Measurements from ENCODE around the gene FOSL1.
A peak's percentile ranks its signal among the peaks of the same experiment; 100 is the strongest.
"Not testable (repeated sequence)": the region's sequence is repeated elsewhere in the genome, so short reads cannot be mapped to it uniquely, and the experiment has no call there.

FOSL1 gene

GRCh38 chr11:65857853-65858680 is 42.1 kb downstream of the FOSL1 start, which contains the start of gene CFL1:
Gene CFL1 (minus strand): TSS chr11:65858180. CDS start chr11:65858099, 81 bp downstream.
- H3K4me3 ChIP-seq (ENCODE audit: low read depth, low read length): peak within 1 kb of the TSS; percentile 97
- DNase-seq (ENCODE audit: low read depth): peak; percentile 93

- DNase-seq (ENCODE audit: low read depth): no peak
- peak overlapping the region; percentile 97 for H3K4me3 ChIP-seq (ENCODE audit: low read depth, low read length)
Measured at GRCh38 chr11:65857500-65857852, 42.7 kb downstream of the FOSL1 start.

GRCh38 chr11:65856689-65857499 is 43.3 kb downstream of the FOSL1 start:
- DNase-seq (ENCODE audit: low read depth): no peak

GRCh38 chr11:65855927-65856363 is 44.2 kb downstream of the FOSL1 start:
- DNase-seq (ENCODE audit: low read depth): no peak
- H3K4me3 ChIP-seq (ENCODE audit: low read depth, low read length): peak overlapping the region; percentile 97

More at GRCh38 chr11:65856689-65857499, 43.3 kb downstream of the FOSL1 start:
- H3K4me3 ChIP-seq (ENCODE audit: low read depth, low read length): peak overlapping the region; percentile 97

GRCh38 chr11:65854852-65855837 is 45.0 kb downstream of the FOSL1 start:
- no peak for DNase-seq (ENCODE audit: low read depth)
- no peak overlapping the region for H3K4me3 ChIP-seq (ENCODE audit: low read depth, low read length)

GRCh38 chr11:65854161-65854592 is 46.0 kb downstream of the FOSL1 start:
- DNase-seq (ENCODE audit: low read depth): no peak
- H3K4me3 ChIP-seq (ENCODE audit: low read depth, low read length): no peak overlapping the region

- no peak overlapping the region for H3K4me3 ChIP-seq (ENCODE audit: low read depth, low read length)
- no peak for DNase-seq (ENCODE audit: low read depth)
Measured at GRCh38 chr11:65853246-65853979, 46.8 kb downstream of the FOSL1 start.

GRCh38 chr11:65852508-65853245 is 47.5 kb downstream of the FOSL1 start:
- DNase-seq (ENCODE audit: low read depth): no peak
- no peak overlapping the region for H3K4me3 ChIP-seq (ENCODE audit: low read depth, low read length)

- H3K4me3 ChIP-seq (ENCODE audit: low read depth, low read length): no peak overlapping the region
- DNase-seq (ENCODE audit: low read depth): no peak
Measured at GRCh38 chr11:65851811-65852507, 48.2 kb downstream of the FOSL1 start.

- no peak for DNase-seq (ENCODE audit: low read depth)
- no peak overlapping the region for H3K4me3 ChIP-seq (ENCODE audit: low read depth, low read length)
Measured at GRCh38 chr11:65851083-65851579, 49.1 kb downstream of the FOSL1 start.

- DNase-seq (ENCODE audit: low read depth): no peak
- H3K4me3 ChIP-seq (ENCODE audit: low read depth, low read length): no peak overlapping the region
Measured at GRCh38 chr11:65850217-65851082, 49.7 kb downstream of the FOSL1 start.

- no peak for DNase-seq (ENCODE audit: low read depth)
- no peak overlapping the region for H3K4me3 ChIP-seq (ENCODE audit: low read depth, low read length)
Measured at GRCh38 chr11:65849771-65850216, 50.4 kb downstream of the FOSL1 start.

GRCh38 chr11:65849366-65849765 is 50.8 kb downstream of the FOSL1 start:
- no peak for DNase-seq (ENCODE audit: low read depth)
- no peak overlapping the region for H3K4me3 ChIP-seq (ENCODE audit: low read depth, low read length)

- DNase-seq (ENCODE audit: low read depth); H3K4me3 ChIP-seq (ENCODE audit: low read depth, low read length): not testable (repeated sequence)
Measured at GRCh38 chr11:65848693-65849092, 51.5 kb downstream of the FOSL1 start.

- H3K4me3 ChIP-seq (ENCODE audit: low read depth, low read length): no peak overlapping the region
- DNase-seq (ENCODE audit: low read depth): no peak
Measured at GRCh38 chr11:65847746-65848145, 52.4 kb downstream of the FOSL1 start.

GRCh38 chr11:65844231-65844872 is 55.8 kb downstream of the FOSL1 start:
- DNase-seq (ENCODE audit: low read depth): no peak
- no peak overlapping the region for H3K4me3 ChIP-seq (ENCODE audit: low read depth, low read length)
